ENCODE measurements around the gene NGF. TPM values are rescaled to one million over a fixed set of nuclear protein-coding genes. Genes with fewer than 3 reads are reported as not detected.
"Not testable (repeated sequence)": the region's sequence is repeated elsewhere in the genome, so short reads cannot be mapped to it uniquely, and the experiment has no call there.

Gene NGF
- total RNA-seq, result 2.6 TPM

GRCh38 chr1:115337633-115338456 lies at the start of gene NGF:
TSS of gene NGF (minus strand) at chr1:115338249. CDS start at chr1:115286795, 51,454 bp downstream.
- DNase-seq (ENCODE audit: low spot score), result no peak

GRCh38 chr1:115383455-115383854 lies 45.4 kb upstream of the NGF start:
- DNase-seq (ENCODE audit: low spot score), result not testable (repeated sequence)

- DNase-seq (ENCODE audit: low spot score), result no peak
Observed at GRCh38 chr1:115379943-115380342, 41.9 kb upstream of the NGF start.

GRCh38 chr1:115377411-115377810 lies 39.4 kb upstream of the NGF start:
- no peak for DNase-seq (ENCODE audit: low spot score)

GRCh38 chr1:115374598-115374997 lies 36.5 kb upstream of the NGF start:
- no peak for DNase-seq (ENCODE audit: low spot score)

GRCh38 chr1:115373305-115373704 lies 35.3 kb upstream of the NGF start:
- no peak for DNase-seq (ENCODE audit: low spot score)

- DNase-seq (ENCODE audit: low spot score), result peak; percentile 43
Observed at GRCh38 chr1:115365738-115366137, 27.7 kb upstream of the NGF start.

GRCh38 chr1:115364780-115365155 lies 26.7 kb upstream of the NGF start:
- no peak for DNase-seq (ENCODE audit: low spot score)

GRCh38 chr1:115364046-115364779 lies 26.2 kb upstream of the NGF start:
- DNase-seq (ENCODE audit: low spot score), result no peak

GRCh38 chr1:115363171-115363570 lies 25.1 kb upstream of the NGF start:
- DNase-seq (ENCODE audit: low spot score), result no peak

GRCh38 chr1:115360505-115361129 lies 22.6 kb upstream of the NGF start:
- not testable (repeated sequence) for DNase-seq (ENCODE audit: low spot score)

GRCh38 chr1:115359787-115360452 lies 21.9 kb upstream of the NGF start:
- DNase-seq (ENCODE audit: low spot score), result not testable (repeated sequence)

GRCh38 chr1:115356356-115356755 lies 18.3 kb upstream of the NGF start:
- DNase-seq (ENCODE audit: low spot score), result no peak

GRCh38 chr1:115355069-115355468 lies 17.0 kb upstream of the NGF start:
- no peak for DNase-seq (ENCODE audit: low spot score)

- no peak for DNase-seq (ENCODE audit: low spot score)
Observed at GRCh38 chr1:115351143-115351542, 13.1 kb upstream of the NGF start.

- no peak for DNase-seq (ENCODE audit: low spot score)
Observed at GRCh38 chr1:115348636-115349035, 10.6 kb upstream of the NGF start.

GRCh38 chr1:115347282-115347681 lies 9.2 kb upstream of the NGF start:
- DNase-seq (ENCODE audit: low spot score), result no peak

GRCh38 chr1:115343200-115343737 lies 5.2 kb upstream of the NGF start:
- DNase-seq (ENCODE audit: low spot score), result no peak

GRCh38 chr1:115341948-115342347 lies 3.9 kb upstream of the NGF start:
- DNase-seq (ENCODE audit: low spot score), result peak; percentile 48

- DNase-seq (ENCODE audit: low spot score), result no peak
Observed at GRCh38 chr1:115340879-115341278, 2.8 kb upstream of the NGF start.

GRCh38 chr1:115338457-115338820 lies 390 bp upstream of the NGF start:
- DNase-seq (ENCODE audit: low spot score), result no peak

- no peak for DNase-seq (ENCODE audit: low spot score)
Observed at GRCh38 chr1:115337276-115337632, 795 bp downstream of the NGF start.
